ENCODE measurements around the gene PFKM. TPM values are rescaled to one million over a fixed set of nuclear protein-coding genes. Genes with fewer than 3 reads are reported as not detected.

The PFKM gene
- total RNA-seq (2011; cell fraction: chromatin; rRNA removed; ENCODE audit: low replicate concordance): 73.6 and 118 TPM in 2 replicates
- total RNA-seq (2011; cell fraction: nucleolus; rRNA removed): 56.4 and 58.7 TPM in 2 replicates
- 64.6 and 72.1 TPM in 2 replicates for total RNA-seq (2011; cell fraction: nucleoplasm; rRNA removed)
- total RNA-seq (2014; rRNA removed): 24.1 and 29.4 TPM in 2 replicates
- 31.7 and 33.4 TPM in 2 replicates for total RNA-seq (2014; rRNA removed; fragmentation: Illumina TruSeq; extraction: Trizol)
- total RNA-seq (2015; rRNA removed; fragmentation: Illumina TruSeq; extraction: Trizol): 21.8 and 24.3 TPM in 2 replicates
- total RNA-seq (2021): 35.2 and 39.9 TPM in 2 replicates
- 30.6 and 36.2 TPM in 2 replicates for polyA plus RNA-seq (2011; rRNA removed)
- polyA plus RNA-seq (2011; cell fraction: cytosol; rRNA removed): 29.1 and 31.3 TPM in 2 replicates
- 57.6 and 66.5 TPM in 2 replicates for polyA plus RNA-seq (2011; cell fraction: nucleus; rRNA removed)
- 32.7 and 38.4 TPM in 2 replicates for polyA plus RNA-seq (2012)
- polyA plus RNA-seq (2014; fragmentation: Illumina TruSeq; extraction: Trizol): 27.7 and 33.0 TPM in 2 replicates
- polyA plus RNA-seq (2014; fragmentation: Nextera tagmentation; extraction: Ambion mirVana): 10 to 100 TPM; 16.5 to 36.8 TPM
- 26.3 and 27.5 TPM in 2 replicates for polyA plus RNA-seq (2014; rRNA removed)
- 37.5 and 45.1 TPM in 2 replicates for polyA minus RNA-seq (2011; rRNA and poly(A)+ RNA removed)
- 20.0 and 20.3 TPM in 2 replicates for polyA minus RNA-seq (2011; cell fraction: cytosol; rRNA and poly(A)+ RNA removed)
- 20.7 and 28.1 TPM in 2 replicates for polyA minus RNA-seq (2011; cell fraction: nucleus; rRNA and poly(A)+ RNA removed)
- percentile 62 among the genes with signal in this experiment for Bru-seq, nascent RNA
- BruChase-seq, experiment 1, labeled RNA remaining after a 2-hour chase: percentile 51 among the genes with signal in this experiment
- BruChase-seq, experiment 2, labeled RNA remaining after a 6-hour chase: percentile 53 among the genes with signal in this experiment
- long read RNA-seq, experiment 1, transcript PFKM-219 (23 exons, 3,003 nt): minor isoform, 8 of 100 reads
- long read RNA-seq, experiment 1, transcript PFKM-203 (23 exons, 3,224 nt): major isoform, 32 of 100 reads
- long read RNA-seq, experiment 1, partial matches to known transcripts: 41 of 100 reads
- long read RNA-seq, experiment 1, other reads (novel, unspliced or antisense): 18 of 100 reads
- long read RNA-seq, experiment 2, transcript PFKM-203 (23 exons, 3,224 nt): major isoform, 7 of 26 reads
- long read RNA-seq, experiment 2, partial matches to known transcripts: 5 of 26 reads
- long read RNA-seq, experiment 2, other reads (novel, unspliced or antisense): 11 of 26 reads
- long read RNA-seq, experiment 3, transcript PFKM-203 (23 exons, 3,224 nt): major isoform, 10 of 25 reads
- long read RNA-seq, experiment 3, partial matches to known transcripts: 4 of 25 reads
- long read RNA-seq, experiment 3, other reads (novel, unspliced or antisense): 9 of 25 reads

GRCh38 chr12:48119078-48119833 is at the start of gene PFKM:
Gene PFKM (plus strand): TSS chr12:48119364. CDS start chr12:48122775, 3,411 bp downstream.
- peak within 1 kb of the TSS; percentile 58 to 88 for H3K9ac ChIP-seq (ENCODE audit: insufficient read depth in 1 of 2, low read depth in 2 of 2, low read length in 2 of 2)
- TF ChIP-seq ZBTB26 (CRISPR knock-in tag; IDR thresholded peaks at IDR 0.05) (peak; percentile 89; the same call in 1 of the 2 replicates), PBX2 (CRISPR knock-in tag; IDR thresholded peaks at IDR 0.05; ENCODE audit: low read depth) (no peak), PBX2 (tag; conservative IDR thresholded peaks at IDR 0.05; ENCODE audit: low read depth) (no peak), SUPT5H (IDR thresholded peaks at IDR 0.05) (peak; percentile 55; the same call in 1 of the 2 replicates), ZBTB2 (IDR thresholded peaks at IDR 0.05) (0 out of 2 replicates have a peak, but pooled peaks have one; percentile 40), HDAC1 (IDR thresholded peaks at IDR 0.05) (peak in 1 of 2 experiments; percentile 82; a peak in 2 of 4 replicates), MTA1 (IDR thresholded peaks at IDR 0.05; ENCODE audit: borderline replicate concordance) (peak; percentile 53; the same call in 1 of the 2 replicates), ZNF57 (CRISPR knock-in tag; IDR thresholded peaks at IDR 0.05) (no peak), NR4A1 (CRISPR knock-in tag; IDR thresholded peaks at IDR 0.05) (0 out of 2 replicates have a peak, but pooled peaks have one; percentile 28), NR4A1 (tag; IDR thresholded peaks at IDR 0.05) (no peak)

More at GRCh38 chr12:48119078-48119833, at the start of gene PFKM:
- intact Hi-C loops (cut with micrococcal nuclease) (no loop called here), in situ Hi-C loops (cut with MboI) (no loop called here)
- no TSS peak for BruUV-seq (replicated peaks)
- ChIA-PET CTCF (ENCODE audit: low intra/inter-chr PET ratio) (no interaction called here), POLR2A (interaction anchor here (0.6 to 2.6 kb wide), 12 partner anchors 9 to 303 kb away, joined by 3 to 24 read pairs (median 3); partner anchors contain the start of gene SENP1)
- H4K20me1 ChIP-seq (replicated peaks; ENCODE audit: control insufficient read depth, insufficient read depth, low read length): no peaks in the 10 kb centered on the region
- H3K9me3 ChIP-seq (replicated peaks; ENCODE audit: control insufficient read depth, insufficient read depth, low read depth, low read length): no peaks in the 10 kb centered on the region
- H3K27me3 ChIP-seq (ENCODE audit: control insufficient read depth in 2 of 2, insufficient read depth in 2 of 2, low read length in 2 of 2): no peaks in the 10 kb centered on the region
- peak; percentile 94 to 95 (median 95) for DNase-seq (ENCODE audit: extremely low read depth in 1 of 4, low spot score in 3 of 4)
- 3% methylated on average over 18 of the region's 20 CpGs for WGBS (ENCODE audit: insufficient coverage, low coverage, missing lambda C conversion rate)
- H3K4me2 ChIP-seq (ENCODE audit: insufficient read depth, low read length): peak within 1 kb of the TSS; percentile 94
- peak within 1 kb of the TSS; percentile 42; the same call in 1 of the 3 replicates for H3K27ac ChIP-seq (ENCODE audit: extremely low read depth, low read depth, low read length)
- no peaks in the 10 kb centered on the region for H3K9me1 ChIP-seq (ENCODE audit: control insufficient read depth, insufficient read depth, low read length)
- peaks cover 7 to 26% of the 10 kb centered on the region in 2 experiments; a peak in 4 of 5 replicates for H3K4me1 ChIP-seq (replicated peaks in 1 of 2; ENCODE audit: control insufficient read depth in 2 of 2, insufficient read depth in 2 of 2, low read length in 2 of 2)
- ATAC-seq: peak; percentile 99
- H3K79me2 ChIP-seq (ENCODE audit: control insufficient read depth, insufficient read depth, low read length): peaks cover 21% of the 10 kb centered on the region; the same call in 2 of the 3 replicates
- FAIRE-seq: peak; percentile 98
- H3K36me3 ChIP-seq (ENCODE audit: control insufficient read depth, insufficient read depth, low read length): peaks cover 14% of the 10 kb centered on the region; the same call in 2 of the 3 replicates
- peak within 1 kb of the TSS; percentile 57 for H3K4me3 ChIP-seq
- peak within 1 kb of the TSS; percentile 90 for H2AFZ ChIP-seq (ENCODE audit: low read depth, low read length)
